ENCODE results near the gene KLK13.

The KLK13 gene

DNA sequence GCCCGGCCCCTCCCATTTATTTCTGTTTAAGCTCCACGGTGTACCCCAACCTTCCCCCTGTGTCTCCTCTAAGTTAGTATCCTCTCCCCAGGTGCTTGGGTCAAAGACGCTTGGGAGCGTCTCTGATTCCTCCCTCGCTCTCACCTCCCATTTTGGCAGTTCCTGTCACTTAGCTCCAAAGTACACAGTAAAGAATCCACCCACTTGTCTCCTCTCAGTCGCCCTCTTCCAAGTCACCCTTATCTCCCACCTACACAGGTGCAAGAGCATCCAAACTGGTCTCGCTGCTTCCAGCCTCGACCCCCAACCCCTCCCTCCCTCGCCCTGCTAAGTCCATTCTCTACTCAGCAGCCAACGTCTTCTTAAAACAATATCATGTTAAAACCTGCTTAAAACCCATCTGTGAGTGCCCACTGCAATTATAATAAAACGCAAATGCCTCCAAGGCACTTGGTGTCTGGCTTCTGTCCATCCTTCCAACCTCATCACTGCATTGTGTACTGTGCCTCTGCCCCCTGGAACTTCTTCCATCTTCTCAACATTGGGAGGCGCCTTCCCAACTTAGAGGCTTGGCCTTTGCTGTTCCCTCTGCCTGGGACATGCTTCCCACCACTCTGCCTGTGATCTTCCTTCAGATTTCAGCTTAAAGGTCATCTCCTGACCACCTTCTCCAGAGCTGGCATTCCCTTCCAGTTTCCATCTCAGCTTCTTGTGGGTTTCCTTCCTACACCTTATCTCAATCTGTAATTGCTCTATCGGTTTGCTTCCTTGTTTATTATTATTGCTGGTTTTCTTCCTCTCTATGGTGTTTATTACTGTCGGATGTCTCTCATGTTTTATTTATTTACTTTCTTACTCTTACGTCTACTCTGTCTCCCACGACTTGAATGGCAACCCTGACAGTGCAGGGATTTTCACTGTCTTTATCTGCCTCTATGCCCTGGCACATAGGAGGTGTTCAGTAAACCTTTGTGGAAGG lies 27.3 kb upstream of the KLK13 start:
- no peak for DNase-seq

GRCh38 chr19:51091126-51091525 lies 26.2 kb upstream of the KLK13 start:
- DNase-seq = no peak

DNA sequence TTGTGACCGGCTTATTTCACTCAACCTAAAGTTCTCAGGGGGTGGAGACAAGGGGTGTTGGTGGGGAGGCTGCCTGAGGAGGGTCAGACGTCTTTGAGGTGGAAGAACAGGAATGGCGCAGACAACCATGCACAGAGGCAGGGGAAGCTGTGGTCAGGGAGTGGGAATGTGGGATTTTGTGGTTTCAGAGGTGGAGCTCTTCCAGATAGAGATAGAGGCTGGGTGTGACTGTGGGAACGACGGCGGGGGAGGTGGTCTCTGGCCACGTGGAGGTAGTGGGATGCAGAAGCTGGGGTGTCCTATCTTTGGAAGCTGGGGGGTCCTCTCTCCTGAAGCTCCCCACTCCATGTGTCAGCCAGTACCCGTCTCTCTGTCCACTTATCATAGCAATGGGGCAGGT lies 25.6 kb upstream of the KLK13 start:
- no peak for DNase-seq

- no peak for DNase-seq
Measured at GRCh38 chr19:51089786-51090185, 24.9 kb upstream of the KLK13 start.

DNA sequence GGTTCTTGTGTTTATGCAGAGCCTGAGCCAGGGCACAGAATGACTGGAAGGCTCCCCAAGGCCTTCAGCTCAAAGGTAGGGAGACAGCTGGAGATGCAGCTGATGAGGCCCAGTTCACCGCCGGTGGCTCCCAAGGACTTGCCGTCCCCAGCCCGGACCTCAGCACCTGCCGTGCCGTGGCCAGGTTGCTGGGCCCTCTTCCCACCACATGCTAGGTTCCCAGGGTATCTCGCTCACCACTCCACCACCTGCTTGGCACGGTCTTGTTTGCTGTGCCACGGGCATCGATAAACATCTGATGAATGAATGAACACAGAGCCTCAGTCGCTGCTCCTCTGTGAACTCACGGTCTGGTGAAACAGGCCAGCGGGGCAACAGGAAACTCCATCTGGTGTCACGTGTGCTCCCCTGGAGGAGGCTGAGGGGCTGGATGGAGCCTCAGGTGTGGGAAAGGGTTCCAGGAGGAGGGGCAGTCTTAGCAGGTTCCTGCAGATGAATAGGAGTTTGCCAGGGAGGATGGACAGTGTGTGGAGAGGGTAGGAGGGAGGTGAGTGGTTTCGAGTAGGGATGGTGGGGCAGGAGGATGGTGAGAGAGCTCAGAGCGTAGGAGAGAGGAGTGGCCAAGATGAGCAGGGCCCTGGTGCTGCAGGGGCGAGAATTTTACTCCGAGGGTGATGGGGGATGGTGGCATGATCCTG lies 21.4 kb upstream of the KLK13 start:
- DNase-seq = no peak

- no peak for DNase-seq
Measured at GRCh38 chr19:51084505-51084904, 19.6 kb upstream of the KLK13 start.

DNA sequence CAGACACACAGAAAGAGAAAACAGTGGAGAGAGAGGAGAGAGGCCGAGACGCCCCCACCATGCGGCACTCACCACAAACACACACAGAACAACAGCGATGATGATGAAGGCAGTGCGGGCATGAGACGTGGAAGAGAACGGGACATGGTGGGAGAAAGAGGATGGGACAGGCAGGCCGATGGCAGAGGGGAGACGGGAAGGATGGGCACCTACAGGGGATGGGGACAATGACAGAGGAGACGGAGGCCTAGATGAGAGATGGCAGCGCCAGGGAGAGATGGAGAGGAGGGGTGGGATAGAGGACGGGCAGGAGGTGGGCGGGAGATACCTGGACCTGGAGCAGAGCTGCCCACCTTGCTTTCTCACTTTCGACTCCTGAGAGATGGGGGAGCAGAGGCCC lies 18.9 kb upstream of the KLK13 start:
- no peak for DNase-seq

GRCh38 chr19:51083181-51083580 lies 18.3 kb upstream of the KLK13 start:
- DNase-seq = no peak

GRCh38 chr19:51082611-51083010 lies 17.7 kb upstream of the KLK13 start, which contains the start of gene KLK14:
TSS of gene KLK14 (minus strand) at chr19:51082887. CDS start at chr19:51082614, 273 bp downstream.
- no peak for DNase-seq

DNA sequence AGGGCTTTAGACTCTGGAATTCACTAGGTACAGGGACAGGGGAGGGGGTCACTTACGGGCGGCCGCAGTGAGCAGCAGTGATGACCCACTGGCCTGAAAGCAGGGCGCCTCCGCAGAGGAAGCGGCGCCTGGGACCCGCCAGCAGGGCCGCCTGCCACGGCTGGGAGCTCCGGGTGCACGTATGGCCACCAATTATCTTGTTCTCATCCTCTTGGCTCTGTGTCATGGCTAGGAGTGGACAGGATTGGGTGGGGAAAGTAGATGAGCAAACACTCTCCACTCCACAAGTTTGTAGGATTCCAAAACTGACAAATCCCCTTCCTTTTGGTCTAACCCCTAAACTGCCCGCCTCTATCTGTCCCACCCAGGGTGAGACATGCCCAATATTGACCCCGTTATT lies 16.6 kb upstream of the KLK13 start:
- no peak for DNase-seq

- DNase-seq = no peak
Measured at GRCh38 chr19:51079481-51080110, 14.7 kb upstream of the KLK13 start.

- DNase-seq = no peak
Measured at GRCh38 chr19:51078731-51079130, 13.8 kb upstream of the KLK13 start.

- DNase-seq = no peak
Measured at GRCh38 chr19:51078104-51078503, 13.2 kb upstream of the KLK13 start.

GRCh38 chr19:51076631-51077213 lies 11.8 kb upstream of the KLK13 start:
- DNase-seq = no peak

GRCh38 chr19:51075998-51076397 lies 11.1 kb upstream of the KLK13 start:
- no peak for DNase-seq

DNA sequence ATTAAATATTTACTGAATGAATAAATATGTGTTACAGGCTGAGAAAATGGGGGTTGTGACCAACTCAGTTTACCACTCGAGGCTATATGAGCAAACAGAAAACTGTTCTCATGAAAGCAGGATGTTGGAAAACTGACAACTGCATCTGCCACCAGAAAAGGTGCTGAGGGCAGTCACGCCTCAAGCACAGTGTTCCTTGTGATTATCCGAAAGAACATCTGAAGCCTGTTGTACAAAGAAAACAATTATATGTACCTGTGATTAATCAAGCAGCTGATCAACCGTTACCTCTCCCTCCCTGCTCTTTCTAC lies 6.2 kb upstream of the KLK13 start:
- no peak for DNase-seq

DNA sequence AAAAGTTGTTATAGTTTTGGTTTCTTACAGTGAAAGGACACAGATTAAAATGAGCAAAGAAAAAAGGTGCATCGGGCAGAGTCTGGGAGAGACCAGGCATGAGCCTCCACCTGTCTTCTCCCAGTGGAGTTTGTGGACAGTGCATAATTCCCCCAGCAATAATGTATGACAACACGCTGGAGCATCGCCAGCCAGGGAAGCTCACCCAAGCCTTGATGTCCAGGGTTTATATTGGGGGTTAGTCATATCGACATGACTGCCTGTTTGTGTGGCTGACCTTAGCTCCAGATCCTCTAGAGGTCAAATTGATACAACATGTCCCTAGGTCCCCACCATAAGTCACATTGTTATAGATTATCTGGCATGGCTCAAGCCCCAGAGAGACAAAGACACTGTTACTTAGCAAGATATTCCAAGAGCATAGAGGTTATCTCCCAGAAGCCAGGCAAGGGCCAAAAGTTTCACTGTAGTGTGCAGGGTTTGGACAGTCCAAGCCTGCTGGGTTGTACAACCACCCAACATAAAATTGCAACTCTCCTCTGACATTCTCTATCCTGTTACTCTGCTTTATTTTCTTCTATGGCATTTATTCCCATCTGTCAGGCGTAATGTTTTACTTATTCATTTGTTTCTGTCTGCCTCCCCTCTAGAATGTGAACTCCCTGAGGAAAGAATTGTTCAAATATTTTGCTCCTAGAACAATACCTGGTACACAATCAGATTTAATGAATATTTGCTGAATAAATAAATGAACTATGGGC lies 5.6 kb upstream of the KLK13 start:
- no peak for DNase-seq

GRCh38 chr19:51066393-51067186 lies 1.7 kb upstream of the KLK13 start:
- no peak for DNase-seq

GRCh38 chr19:51065221-51065960 lies 499 bp upstream of the KLK13 start:
- no peak for DNase-seq

- DNase-seq = no peak
Measured at GRCh38 chr19:51063664-51064063, 1.2 kb downstream of the KLK13 start.

GRCh38 chr19:51060973-51061372 lies 3.9 kb downstream of the KLK13 start:
- DNase-seq = no peak
